Omental fat pad (tissue), 4 donors: ENCODE data around the gene OPRL1. TPM values are rescaled to one million over a fixed set of nuclear protein-coding genes. Genes with fewer than 3 reads are reported as not detected.

Source experiments
- ATAC-seq: fragments of 150-250 bp; one replicate; pipeline ENCODE4 v1.9.1; 2016; ENCODE audit warnings: mild to moderate bottlenecking, moderate library complexity; ENCODE audit not compliant: low FRiP score
- DNase-seq: peaks from one replicate; pipeline ENCODE4 v3.0.0-alpha.2; 2019; ENCODE audit warnings: low spot score
- total RNA-seq, 4 donors: library from RNA; depleted of rRNA; stranded (reverse); fragments of >200 nt; gene quantifications; one replicate each; pipeline ENCODE4 v1.1.0, GENCODE V29; 2016
- TF ChIP-seq, protein P1 (sequence below), 3 donors: fragments of 450-650 bp; IDR thresholded peaks; one replicate each; pipeline ENCODE4 v1.5.1; 2016 to 2017; ENCODE audit warnings: antibody characterized with exemption in 3 of 3, mild to moderate bottlenecking in 3 of 3, moderate library complexity in 2 of 3

The OPRL1 gene
- total RNA-seq, 4 donors from 2014 or later, result 0.96 to 4.4 (median 1.4) TPM

DNA sequence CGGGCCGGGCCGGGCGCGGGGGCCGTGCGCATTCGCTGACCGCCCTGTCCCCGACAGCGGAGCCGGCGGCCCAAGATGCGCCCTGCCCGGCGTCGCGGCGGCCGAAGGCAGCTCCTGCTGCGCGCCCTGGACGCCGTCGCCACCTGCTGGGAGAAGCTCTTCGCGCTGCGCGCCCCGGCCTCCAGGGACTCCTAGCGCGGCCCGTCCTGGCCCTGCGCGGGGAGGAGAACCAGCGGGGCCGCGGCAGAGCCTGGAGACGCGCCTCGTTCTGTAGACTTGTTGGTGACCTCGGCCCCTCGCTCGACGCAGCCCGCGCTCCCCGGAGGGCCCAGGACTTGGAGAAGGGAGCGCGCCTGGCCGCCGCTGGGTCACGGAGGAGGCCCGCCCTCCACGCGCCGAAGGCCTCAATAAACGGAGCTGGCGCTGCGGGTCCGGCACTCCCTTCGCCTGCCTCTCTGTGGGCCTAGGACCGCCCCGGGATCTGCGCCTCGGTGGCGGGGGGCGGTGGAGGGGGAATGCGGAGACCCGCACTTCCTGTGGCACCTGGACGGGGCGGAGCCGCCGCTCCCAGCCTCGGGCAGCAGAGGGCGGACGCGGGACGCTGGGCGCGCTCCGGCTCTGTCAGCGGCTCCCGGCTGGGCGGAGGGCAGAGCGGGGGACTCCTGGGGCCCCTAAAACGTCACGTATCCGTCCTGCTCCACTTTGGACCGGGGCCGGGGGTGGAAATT is 41.2 kb upstream of the OPRL1 start:
- DNase-seq (no peak), ATAC-seq (peak; percentile 76)
- TF ChIP-seq, protein P1, sequence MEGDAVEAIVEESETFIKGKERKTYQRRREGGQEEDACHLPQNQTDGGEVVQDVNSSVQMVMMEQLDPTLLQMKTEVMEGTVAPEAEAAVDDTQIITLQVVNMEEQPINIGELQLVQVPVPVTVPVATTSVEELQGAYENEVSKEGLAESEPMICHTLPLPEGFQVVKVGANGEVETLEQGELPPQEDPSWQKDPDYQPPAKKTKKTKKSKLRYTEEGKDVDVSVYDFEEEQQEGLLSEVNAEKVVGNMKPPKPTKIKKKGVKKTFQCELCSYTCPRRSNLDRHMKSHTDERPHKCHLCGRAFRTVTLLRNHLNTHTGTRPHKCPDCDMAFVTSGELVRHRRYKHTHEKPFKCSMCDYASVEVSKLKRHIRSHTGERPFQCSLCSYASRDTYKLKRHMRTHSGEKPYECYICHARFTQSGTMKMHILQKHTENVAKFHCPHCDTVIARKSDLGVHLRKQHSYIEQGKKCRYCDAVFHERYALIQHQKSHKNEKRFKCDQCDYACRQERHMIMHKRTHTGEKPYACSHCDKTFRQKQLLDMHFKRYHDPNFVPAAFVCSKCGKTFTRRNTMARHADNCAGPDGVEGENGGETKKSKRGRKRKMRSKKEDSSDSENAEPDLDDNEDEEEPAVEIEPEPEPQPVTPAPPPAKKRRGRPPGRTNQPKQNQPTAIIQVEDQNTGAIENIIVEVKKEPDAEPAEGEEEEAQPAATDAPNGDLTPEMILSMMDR (IDR thresholded peaks at IDR 0.05), result peak in 1 of 3 donors; percentile 16

GRCh38 chr20:64039293-64040160 is 40.4 kb upstream of the OPRL1 start:
- TF ChIP-seq, protein P1 (IDR thresholded peaks at IDR 0.05), result no peak
- ATAC-seq (no peak), DNase-seq (no peak)

GRCh38 chr20:64040231-64041039 is 39.4 kb upstream of the OPRL1 start:
- TF ChIP-seq, protein P1 (IDR thresholded peaks at IDR 0.05), result no peak
- ATAC-seq, result no peak
- no peak for DNase-seq

GRCh38 chr20:64041040-64041780 is 38.7 kb upstream of the OPRL1 start:
- TF ChIP-seq, protein P1 (IDR thresholded peaks at IDR 0.05), result no peak
- no peak for ATAC-seq
- DNase-seq, result no peak

DNA sequence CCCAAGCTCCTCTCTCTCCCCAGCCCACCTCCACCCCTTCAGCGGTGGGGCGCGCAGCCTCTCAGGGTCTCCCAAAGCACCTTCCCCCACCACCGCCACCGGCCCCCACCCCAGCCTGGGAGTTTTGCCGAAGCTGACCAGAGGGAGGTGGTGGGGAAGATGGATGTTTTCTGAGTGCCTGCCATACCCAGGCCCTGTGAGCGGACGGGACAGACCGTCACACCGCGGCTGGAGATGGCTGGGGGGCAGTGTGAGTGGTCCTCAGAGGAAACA is 38.2 kb upstream of the OPRL1 start:
- ATAC-seq (no peak), DNase-seq (no peak)
- TF ChIP-seq, protein P1 (IDR thresholded peaks at IDR 0.05), result no peak

DNA sequence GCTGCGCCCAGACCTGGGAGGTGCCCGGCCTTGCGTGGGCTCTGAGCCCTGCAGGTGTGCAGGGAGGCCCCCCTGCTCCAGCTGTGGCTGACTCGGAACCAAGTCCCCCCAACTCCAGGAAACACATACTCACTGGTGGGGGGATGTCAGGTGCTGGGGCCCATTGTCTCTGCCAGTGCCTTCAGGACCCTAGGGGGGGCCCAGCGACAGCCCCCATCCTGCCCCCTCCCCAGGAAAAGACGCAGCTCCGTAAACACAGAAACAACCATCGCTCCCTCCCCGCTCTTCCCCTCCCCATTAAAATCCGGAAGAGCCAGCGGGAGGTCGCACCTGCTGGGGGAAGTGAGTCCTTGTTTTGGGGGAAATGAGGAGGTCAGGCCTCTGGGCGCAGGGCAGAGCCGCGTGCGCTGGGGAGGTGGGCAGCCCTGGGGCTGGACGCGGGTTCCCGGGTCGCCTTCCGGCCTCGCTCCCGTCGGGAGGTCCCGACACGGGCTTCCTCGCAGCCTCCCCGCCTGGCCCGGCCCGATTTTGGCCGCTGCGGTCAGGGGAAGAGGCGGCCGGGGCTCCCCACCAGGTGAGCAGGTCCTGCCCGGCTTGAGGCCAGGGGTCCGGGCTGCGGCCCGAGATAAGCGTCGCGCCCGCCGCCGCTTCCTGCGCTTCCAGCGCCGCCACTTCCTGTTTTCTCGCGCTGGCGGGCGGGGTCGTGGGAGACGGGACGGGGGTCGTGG is 37.7 kb upstream of the OPRL1 start:
- no peak for DNase-seq
- TF ChIP-seq, protein P1 (IDR thresholded peaks at IDR 0.05), result no peak
- ATAC-seq, result no peak
